Ovary (tissue), 9 donors: ENCODE results near the gene RGL3. TPM values are rescaled to one million over a fixed set of nuclear protein-coding genes. Genes with fewer than 3 reads are reported as not detected.
A peak's percentile ranks its signal among the peaks of the same experiment; 100 is the strongest.

Experiments
- DNase-seq, 5 donors: peaks; one replicate each; pipeline ENCODE4 v3.0.0-alpha.2; 2019 to 2020
- H3K27ac ChIP-seq, 2 donors: fragments of 200-600 bp; one replicate each; pipeline versions ENCODE4 v1.5.1 to v1.8.0; 2019 to 2022
- H3K27me3 ChIP-seq: fragments of 200-600 bp; one replicate; pipeline ENCODE4 v1.8.0; 2022
- H3K36me3 ChIP-seq: fragments of 200-600 bp; sonication (generic); one replicate; pipeline ENCODE4 v1.5.1; 2019
- H3K4me1 ChIP-seq: one replicate; pipeline ENCODE4 v1.8.1; 2013; ENCODE audit warnings: mild to moderate bottlenecking, moderate library complexity; ENCODE audit not compliant: insufficient read depth
- H3K4me3 ChIP-seq: fragments of 200-600 bp; sonication (generic); one replicate; pipeline ENCODE4 v1.5.1; 2017
- H3K9me3 ChIP-seq, 2 donors: fragments of 200-600 bp in 1 of 2; sonication (generic) in 1 of 2; one replicate each; pipeline versions ENCODE4 v1.5.1 to v1.8.1; 2013 to 2019; ENCODE audit warnings: mild to moderate bottlenecking in 1 of 2, moderate library complexity in 1 of 2
- EP300 ChIP-seq: sonication (generic); formaldehyde crosslinking; IDR thresholded peaks from one replicate; pipeline ENCODE4 v1.6.1; 2017; ENCODE audit warnings: antibody characterized with exemption
- POLR2A ChIP-seq: fragments of 450-650 bp; IDR thresholded peaks from one replicate; pipeline ENCODE4 v1.6.1; 2017; ENCODE audit warnings: antibody characterized with exemption, mild to moderate bottlenecking, moderate library complexity
- WGBS, 3 donors: extraction: QIAGEN DNeasy Blood & Tissue Kit in 1 of 3; methylation state at CpG; one replicate each; pipeline versions ENCODE4 v1.1.5 to v1.1.7; 2013 to 2017; 5-methylcytosine and 5-hydroxymethylcytosine counted together
- intact Hi-C, 4 donors: fragments of 100-400 bp; cut with DNase I; formaldehyde crosslinking; loops; one replicate each; pipeline versions ENCODE4 v1.11.0 to v1.15.1; 2022 to 2023
- polyA plus RNA-seq, 2 donors: library from polyadenylated mRNA; stranded (reverse); fragments of 200-250 nt in 1 of 2; fragments of 350-450 nt in 1 of 2; fragmentation: Illumina TruSeq in 1 of 2; extraction: RNeasy Lipid Tissue Mini Kit (QIAGEN cat#74804) in 1 of 2; gene quantifications; one replicate each; pipeline ENCODE4 v1.2.3, GENCODE V29; 2013 to 2014
- total RNA-seq, 7 donors: library from RNA; depleted of rRNA in 2 of 7; stranded (reverse); fragments of >200 nt in 2 of 7; fragmentation: NEBNext Ultra II Directional in 3 of 7; extraction: Animal tissue kit (Norgen Biotek cat#: 25700) in 3 of 7; gene quantifications; one replicate each; pipeline versions ENCODE4 v1.1.0 to v1.2.4, GENCODE V29; 2016 to 2023
- TF ChIP-seq, protein P1 (sequence below), 3 donors: fragments of 450-650 bp in 2 of 3; fragments of 200-600 bp in 1 of 3; IDR thresholded peaks; one replicate each; pipeline versions ENCODE4 v1.5.1 to v1.8.0; 2016 to 2022; ENCODE audit warnings: antibody characterized with exemption in 3 of 3, mild to moderate bottlenecking in 1 of 3
- donor health status: DM: no; HTN: no; CAD: no; lungs with moderate emphysema.
- donor health status: DM: no; HTN: no; CAD: no.
- donor health status: Bipolar disorder and iron deficiency.
- donor health status: DM: yes; HTN: yes; CAD: no.
- donor health status: DM: no; HTN: no; CAD: no.
- donor health status: DM: yes; HTN: yes; CAD: no.

The RGL3 gene
- total and polyA plus RNA-seq, 9 donors: 2.2 to 28.0 (median 5.6) TPM

DNA sequence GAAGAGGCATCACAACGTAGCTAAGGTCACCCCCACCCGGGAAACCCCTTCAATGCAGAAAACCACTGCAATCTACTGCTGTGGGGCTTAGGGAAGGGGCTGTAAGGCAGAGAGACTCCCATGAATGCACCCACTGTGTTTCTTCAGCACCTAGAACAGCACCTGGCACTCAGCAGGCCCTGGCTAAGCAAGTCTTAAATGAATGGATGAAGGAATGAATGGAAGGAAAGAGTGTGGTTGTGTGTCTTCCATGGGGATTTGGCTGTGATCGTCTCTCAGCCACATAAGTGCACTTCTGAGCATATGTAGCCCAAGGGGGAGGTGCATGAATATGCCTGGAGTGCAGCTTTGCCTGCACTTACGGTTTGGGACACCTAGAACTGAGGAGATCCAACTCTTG, 69.9 kb downstream of the RGL3 start:
- Histone ChIP-seq H3K4me3 (no peak overlapping the region), H3K9me3 (no peaks in the 10 kb centered on the region), H3K4me1 (peaks cover 6% of the 10 kb centered on the region), H3K27ac (no peak overlapping the region), H3K27me3 (no peaks in the 10 kb centered on the region), H3K36me3 (no peaks in the 10 kb centered on the region)
- TF ChIP-seq EP300 (no peak), POLR2A (no peak)
- TF ChIP-seq, protein P1, sequence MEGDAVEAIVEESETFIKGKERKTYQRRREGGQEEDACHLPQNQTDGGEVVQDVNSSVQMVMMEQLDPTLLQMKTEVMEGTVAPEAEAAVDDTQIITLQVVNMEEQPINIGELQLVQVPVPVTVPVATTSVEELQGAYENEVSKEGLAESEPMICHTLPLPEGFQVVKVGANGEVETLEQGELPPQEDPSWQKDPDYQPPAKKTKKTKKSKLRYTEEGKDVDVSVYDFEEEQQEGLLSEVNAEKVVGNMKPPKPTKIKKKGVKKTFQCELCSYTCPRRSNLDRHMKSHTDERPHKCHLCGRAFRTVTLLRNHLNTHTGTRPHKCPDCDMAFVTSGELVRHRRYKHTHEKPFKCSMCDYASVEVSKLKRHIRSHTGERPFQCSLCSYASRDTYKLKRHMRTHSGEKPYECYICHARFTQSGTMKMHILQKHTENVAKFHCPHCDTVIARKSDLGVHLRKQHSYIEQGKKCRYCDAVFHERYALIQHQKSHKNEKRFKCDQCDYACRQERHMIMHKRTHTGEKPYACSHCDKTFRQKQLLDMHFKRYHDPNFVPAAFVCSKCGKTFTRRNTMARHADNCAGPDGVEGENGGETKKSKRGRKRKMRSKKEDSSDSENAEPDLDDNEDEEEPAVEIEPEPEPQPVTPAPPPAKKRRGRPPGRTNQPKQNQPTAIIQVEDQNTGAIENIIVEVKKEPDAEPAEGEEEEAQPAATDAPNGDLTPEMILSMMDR (IDR thresholded peaks at IDR 0.05): no peak
- intact Hi-C loops: no loop called here
- DNase-seq: no peak
- 92 to 99% (median 95%) methylated on average over 4 of the region's 4 CpGs for WGBS, 3 donors

DNA sequence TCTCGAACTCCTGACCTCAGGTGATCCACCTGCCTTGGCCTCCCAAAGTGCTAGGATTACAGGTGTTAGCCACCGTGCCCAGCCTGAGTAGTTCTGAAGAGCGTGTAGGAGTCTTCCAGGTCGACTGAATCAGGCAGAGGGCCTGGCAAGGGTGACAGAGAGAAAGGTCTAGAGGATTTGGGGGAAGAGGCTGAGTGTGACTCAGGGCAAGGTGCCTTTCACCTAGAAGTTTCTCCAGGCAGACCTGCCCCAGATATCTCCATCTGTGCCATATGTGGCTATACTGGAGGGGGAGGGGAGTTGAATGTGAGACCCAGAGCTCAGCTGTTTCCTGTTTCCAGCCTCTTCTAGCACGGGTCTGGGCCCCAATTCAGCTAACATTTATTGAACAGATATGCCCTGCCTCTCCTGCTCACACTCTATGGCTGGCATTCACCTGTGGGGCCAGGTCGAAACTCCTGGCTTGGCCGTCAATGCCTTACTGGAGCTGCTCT, 71.5 kb downstream of the RGL3 start:
- intact Hi-C loops: no loop called here
- Histone ChIP-seq H3K27ac (no peak overlapping the region), H3K36me3 (no peaks in the 10 kb centered on the region), H3K4me1 (peaks cover 10% of the 10 kb centered on the region), H3K27me3 (no peaks in the 10 kb centered on the region), H3K4me3 (no peak overlapping the region), H3K9me3 (no peaks in the 10 kb centered on the region)
- TF ChIP-seq, protein P1 (IDR thresholded peaks at IDR 0.05): no peak
- no peak for TF ChIP-seq EP300
- TF ChIP-seq POLR2A: no peak
- DNase-seq: no peak
- WGBS, 3 donors: 67 to 73% (median 72%) methylated on average over 7 of the region's 7 CpGs

DNA sequence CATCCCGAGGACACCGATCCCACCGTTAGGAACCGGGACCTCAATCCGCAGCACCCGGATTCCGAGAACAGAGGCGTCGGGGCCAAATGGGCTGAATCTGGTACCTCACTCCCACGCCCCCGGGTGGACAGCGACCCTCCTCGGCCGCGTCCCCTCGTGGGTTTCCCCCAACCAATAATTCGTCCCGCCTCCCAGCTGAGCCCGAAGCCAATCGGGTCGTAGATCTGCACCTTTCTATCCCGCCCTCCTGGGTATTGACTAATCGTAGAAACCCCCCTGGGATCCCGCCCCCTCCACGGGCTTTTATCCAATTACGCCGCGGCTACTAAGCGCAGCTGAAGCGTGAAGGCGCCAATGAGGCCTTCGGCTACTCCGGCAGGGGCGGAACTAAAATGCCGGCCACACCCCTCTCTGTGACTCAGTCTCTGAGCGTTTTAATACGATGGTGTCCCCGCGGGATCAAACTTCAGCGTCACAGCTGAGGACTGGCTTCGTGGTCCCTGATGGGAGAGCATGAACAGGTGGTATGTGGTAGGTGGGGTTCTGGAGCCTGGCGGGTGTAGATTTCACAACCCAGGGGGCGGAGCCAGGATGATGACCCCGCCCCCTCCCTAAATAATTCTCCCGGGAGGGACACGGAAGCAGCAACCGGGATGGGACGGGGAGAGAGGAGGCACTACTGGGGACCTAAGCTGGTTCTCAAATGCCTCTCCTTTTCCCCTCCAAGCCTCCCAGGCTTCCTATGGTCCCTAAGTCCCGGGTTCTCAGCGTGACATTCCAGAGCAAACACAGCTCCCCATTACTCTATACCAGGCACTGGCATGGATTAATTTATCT, 72.8 kb downstream of the RGL3 start, which contains the start of the genes CCDC159 and TMEM205:
Gene CCDC159, plus strand, starts transcription at position 416 of the 837 bp plus-strand sequence. Its CDS starts 88 bp downstream, at position 504.
Gene TMEM205, minus strand, starts transcription at position 165 of the 837 bp plus-strand sequence. CDS start 649 bp downstream, outside the sequence.
- TF ChIP-seq POLR2A: peak; percentile 90
- TF ChIP-seq, protein P1 (IDR thresholded peaks at IDR 0.05): peak in 1 of 3 donors; percentile 14
- peak; percentile 51 for TF ChIP-seq EP300
- peak; percentile 99 to 100 (median 99) for DNase-seq
- H3K27ac ChIP-seq: peak within 1 kb of the TSS; percentile 2 to 81
- peak within 1 kb of the TSS; percentile 65 for H3K4me3 ChIP-seq
- intact Hi-C loops: no loop called here
- H3K36me3 ChIP-seq: no peaks in the 10 kb centered on the region
- H3K27me3 ChIP-seq: no peaks in the 10 kb centered on the region
- 0% methylated on average over 48 to 50 of the region's 50 CpGs for WGBS, 3 donors
- H3K4me1 ChIP-seq: peaks cover 10% of the 10 kb centered on the region
- H3K9me3 ChIP-seq: no peaks in the 10 kb centered on the region

- WGBS, 3 donors: 30 to 40% (median 37%) methylated on average over 15 of the region's 15 CpGs
- intact Hi-C loops: no loop called here
- no peak overlapping the region for H3K27ac ChIP-seq
- no peaks in the 10 kb centered on the region for H3K36me3 ChIP-seq
- peak overlapping the region; percentile 65 for H3K4me3 ChIP-seq
- DNase-seq: no peak
- H3K9me3 ChIP-seq: no peaks in the 10 kb centered on the region
- H3K27me3 ChIP-seq: no peaks in the 10 kb centered on the region
- peaks cover 10% of the 10 kb centered on the region for H3K4me1 ChIP-seq
- TF ChIP-seq POLR2A (no peak), EP300 (no peak)
- TF ChIP-seq, protein P1 (IDR thresholded peaks at IDR 0.05): no peak
Measured at GRCh38 chr19:11345122-11345803, 73.9 kb downstream of the RGL3 start.
